Measurements from ENCODE around the gene SNX1. TPM values are rescaled to one million over a fixed set of nuclear protein-coding genes. Genes with fewer than 3 reads are reported as not detected.

SNX1 gene
- total RNA-seq, 1 donor from 2014 or later = 87.7 TPM

DNA sequence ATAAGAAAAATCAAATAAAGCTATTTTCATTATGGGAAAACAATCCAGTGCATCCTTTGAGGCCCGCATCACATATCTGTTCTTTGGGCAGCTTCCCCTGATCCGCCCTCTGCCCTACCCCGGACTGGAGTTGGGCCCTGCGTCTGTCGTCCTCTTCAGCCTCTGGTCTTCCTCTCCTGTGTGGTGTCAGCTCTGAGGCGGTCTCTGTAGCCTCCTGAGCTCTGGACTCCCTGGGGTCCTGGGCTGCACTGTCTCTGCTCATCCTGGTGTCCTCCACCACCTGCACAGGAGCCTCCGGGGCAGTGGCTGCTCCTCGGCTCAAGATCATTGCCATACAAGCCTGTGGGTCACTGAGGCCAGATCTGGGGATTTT lies 48.4 kb downstream of the SNX1 start:
- Histone ChIP-seq H3K36me3 (ENCODE audit: insufficient read depth, low read length) (peaks cover 17% of the 10 kb centered on the region), H2AFZ (ENCODE audit: low read depth, low read length) (no peak overlapping the region), H3K4me3 (ENCODE audit: insufficient read depth, low read depth, low read length) (no peak overlapping the region), H3K27me3 (ENCODE audit: insufficient read depth, low read length) (no peaks in the 10 kb centered on the region), H3K4me2 (ENCODE audit: low read length) (no peak overlapping the region), H3K4me1 (ENCODE audit: insufficient read depth, low read length) (peaks cover 9% of the 10 kb centered on the region), H3K9me3 (ENCODE audit: insufficient read depth, low read depth, low read length) (no peaks in the 10 kb centered on the region), H3K27ac (ENCODE audit: low read depth, low read length) (no peak overlapping the region), H4K20me1 (ENCODE audit: insufficient read depth, low read length) (peaks cover 19% of the 10 kb centered on the region), H3K9ac (ENCODE audit: low read length) (no peak overlapping the region), H3K79me2 (ENCODE audit: insufficient read depth, low read length) (no peaks in the 10 kb centered on the region)
- no peak overlapping the region for H3K4me3 Mint-ChIP-seq (ENCODE audit: unreplicated experiment)
- H3K36me3 Mint-ChIP-seq (ENCODE audit: low read depth, unreplicated experiment) = peaks cover 13% of the 10 kb centered on the region
- H3K27me3 Mint-ChIP-seq (ENCODE audit: low read depth, unreplicated experiment) = no peaks in the 10 kb centered on the region
- DNase-seq (ENCODE audit: low read depth) = no peak
- H3K4me1 Mint-ChIP-seq (ENCODE audit: low read depth, unreplicated experiment) = no peaks in the 10 kb centered on the region
- no peak for TF ChIP-seq EZH2 (IDR thresholded peaks at IDR 0.05; ENCODE audit: insufficient read depth, low read length)
- TF ChIP-seq, protein P1, sequence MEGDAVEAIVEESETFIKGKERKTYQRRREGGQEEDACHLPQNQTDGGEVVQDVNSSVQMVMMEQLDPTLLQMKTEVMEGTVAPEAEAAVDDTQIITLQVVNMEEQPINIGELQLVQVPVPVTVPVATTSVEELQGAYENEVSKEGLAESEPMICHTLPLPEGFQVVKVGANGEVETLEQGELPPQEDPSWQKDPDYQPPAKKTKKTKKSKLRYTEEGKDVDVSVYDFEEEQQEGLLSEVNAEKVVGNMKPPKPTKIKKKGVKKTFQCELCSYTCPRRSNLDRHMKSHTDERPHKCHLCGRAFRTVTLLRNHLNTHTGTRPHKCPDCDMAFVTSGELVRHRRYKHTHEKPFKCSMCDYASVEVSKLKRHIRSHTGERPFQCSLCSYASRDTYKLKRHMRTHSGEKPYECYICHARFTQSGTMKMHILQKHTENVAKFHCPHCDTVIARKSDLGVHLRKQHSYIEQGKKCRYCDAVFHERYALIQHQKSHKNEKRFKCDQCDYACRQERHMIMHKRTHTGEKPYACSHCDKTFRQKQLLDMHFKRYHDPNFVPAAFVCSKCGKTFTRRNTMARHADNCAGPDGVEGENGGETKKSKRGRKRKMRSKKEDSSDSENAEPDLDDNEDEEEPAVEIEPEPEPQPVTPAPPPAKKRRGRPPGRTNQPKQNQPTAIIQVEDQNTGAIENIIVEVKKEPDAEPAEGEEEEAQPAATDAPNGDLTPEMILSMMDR (IDR thresholded peaks at IDR 0.05; ENCODE audit: insufficient read depth, low read depth, low read length) = no peak
- no peaks in the 10 kb centered on the region for H3K9me3 Mint-ChIP-seq (ENCODE audit: unreplicated experiment)
- FAIRE-seq = no peak
- H3K27ac Mint-ChIP-seq (ENCODE audit: unreplicated experiment) = no peak overlapping the region

DNA sequence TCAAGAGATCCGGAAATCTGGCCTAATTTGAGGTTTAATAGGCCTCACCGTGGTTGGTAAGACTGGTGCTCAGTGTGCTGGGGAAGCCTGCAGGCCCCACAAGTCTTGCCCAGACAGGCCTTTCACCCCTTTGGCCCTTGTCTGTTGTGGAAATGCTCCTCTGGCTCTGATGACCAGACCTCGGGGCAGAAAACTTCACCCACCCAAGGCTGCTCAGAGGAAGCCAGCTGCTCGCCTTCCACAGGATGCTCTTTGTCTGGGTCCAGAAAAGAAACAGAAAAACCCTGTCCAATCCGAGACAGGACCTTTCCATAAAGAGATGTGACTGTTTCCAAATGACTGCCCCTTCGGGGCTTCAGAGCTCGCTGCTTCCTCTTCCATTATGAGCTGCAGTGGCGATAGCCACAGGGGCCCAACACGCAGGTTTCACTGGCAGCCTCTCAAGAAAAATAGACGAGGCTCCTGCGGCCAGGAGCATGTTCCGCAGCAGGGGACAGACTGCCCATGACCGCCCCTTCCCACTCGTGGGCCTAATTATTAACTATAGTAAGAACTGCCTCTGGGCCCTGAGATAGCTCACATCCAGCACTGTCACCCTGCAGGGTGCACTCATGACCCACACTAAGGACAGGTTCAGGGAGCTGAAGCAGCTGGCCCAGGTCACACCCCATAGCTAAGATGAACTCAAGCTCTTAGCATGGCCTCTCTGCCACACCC lies 48.9 kb downstream of the SNX1 start:
- H3K4me1 ChIP-seq (ENCODE audit: insufficient read depth, low read length) = peaks cover 9% of the 10 kb centered on the region
- H3K4me3 Mint-ChIP-seq (ENCODE audit: unreplicated experiment) = no peak overlapping the region
- H4K20me1 ChIP-seq (ENCODE audit: insufficient read depth, low read length) = peaks cover 23% of the 10 kb centered on the region
- FAIRE-seq = no peak
- DNase-seq (ENCODE audit: low read depth) = no peak
- peaks cover 17% of the 10 kb centered on the region for H3K36me3 ChIP-seq (ENCODE audit: insufficient read depth, low read length)
- H3K4me1 Mint-ChIP-seq (ENCODE audit: low read depth, unreplicated experiment) = no peaks in the 10 kb centered on the region
- no peak overlapping the region for H2AFZ ChIP-seq (ENCODE audit: low read depth, low read length)
- H3K36me3 Mint-ChIP-seq (ENCODE audit: low read depth, unreplicated experiment) = peaks cover 13% of the 10 kb centered on the region
- H3K27ac Mint-ChIP-seq (ENCODE audit: unreplicated experiment) = no peak overlapping the region
- H3K27me3 ChIP-seq (ENCODE audit: insufficient read depth, low read length) = no peaks in the 10 kb centered on the region
- no peaks in the 10 kb centered on the region for H3K9me3 ChIP-seq (ENCODE audit: insufficient read depth, low read depth, low read length)
- H3K27me3 Mint-ChIP-seq (ENCODE audit: low read depth, unreplicated experiment) = no peaks in the 10 kb centered on the region
- H3K4me2 ChIP-seq (ENCODE audit: low read length) = no peak overlapping the region
- TF ChIP-seq EZH2 (IDR thresholded peaks at IDR 0.05; ENCODE audit: insufficient read depth, low read length) = no peak
- TF ChIP-seq, protein P1 (IDR thresholded peaks at IDR 0.05; ENCODE audit: insufficient read depth, low read depth, low read length) = no peak
- H3K79me2 ChIP-seq (ENCODE audit: insufficient read depth, low read length) = no peaks in the 10 kb centered on the region
- H3K4me3 ChIP-seq (ENCODE audit: insufficient read depth, low read depth, low read length) = no peak overlapping the region
- H3K9ac ChIP-seq (ENCODE audit: low read length) = no peak overlapping the region
- H3K27ac ChIP-seq (ENCODE audit: low read depth, low read length) = no peak overlapping the region
- no peaks in the 10 kb centered on the region for H3K9me3 Mint-ChIP-seq (ENCODE audit: unreplicated experiment)

DNA sequence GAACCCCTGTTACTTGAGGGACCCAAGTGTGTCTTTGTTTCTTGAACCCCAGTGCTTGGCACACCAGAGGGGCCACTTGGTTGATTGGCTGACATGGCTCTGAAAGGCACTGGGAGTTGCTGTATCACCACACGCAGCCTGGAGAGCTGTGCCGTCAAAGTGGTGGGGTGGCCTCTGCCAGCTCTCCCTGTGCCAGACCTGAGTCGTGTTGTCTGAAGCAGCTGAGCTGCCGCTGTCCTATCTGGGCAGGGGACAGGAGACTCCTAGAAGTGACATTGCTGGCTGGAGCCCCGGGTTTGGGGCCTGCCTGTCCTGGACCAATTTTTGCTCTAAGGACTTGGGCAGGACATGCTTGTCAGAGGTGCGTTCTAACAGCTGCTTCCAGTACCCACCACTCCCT lies 50.3 kb downstream of the SNX1 start:
- H3K36me3 ChIP-seq (ENCODE audit: insufficient read depth, low read length) = peaks cover 15% of the 10 kb centered on the region
- H3K36me3 Mint-ChIP-seq (ENCODE audit: low read depth, unreplicated experiment) = peaks cover 13% of the 10 kb centered on the region

More for the DNA sequence above, 50.3 kb downstream of the SNX1 start:
- Histone ChIP-seq H3K9ac (ENCODE audit: low read length) (no peak overlapping the region), H3K79me2 (ENCODE audit: insufficient read depth, low read length) (no peaks in the 10 kb centered on the region), H2AFZ (ENCODE audit: low read depth, low read length) (no peak overlapping the region), H3K9me3 (ENCODE audit: insufficient read depth, low read depth, low read length) (no peaks in the 10 kb centered on the region), H3K4me1 (ENCODE audit: insufficient read depth, low read length) (peaks cover 10% of the 10 kb centered on the region), H3K4me3 (ENCODE audit: insufficient read depth, low read depth, low read length) (no peak overlapping the region), H3K27me3 (ENCODE audit: insufficient read depth, low read length) (no peaks in the 10 kb centered on the region), H3K4me2 (ENCODE audit: low read length) (no peak overlapping the region), H4K20me1 (ENCODE audit: insufficient read depth, low read length) (peaks cover 26% of the 10 kb centered on the region), H3K27ac (ENCODE audit: low read depth, low read length) (no peak overlapping the region)
- DNase-seq (ENCODE audit: low read depth) (no peak), FAIRE-seq (no peak)
- Mint-ChIP-seq H3K27me3 (ENCODE audit: low read depth, unreplicated experiment) (peaks cover 5% of the 10 kb centered on the region), H3K4me1 (ENCODE audit: low read depth, unreplicated experiment) (no peaks in the 10 kb centered on the region), H3K9me3 (ENCODE audit: unreplicated experiment) (no peaks in the 10 kb centered on the region), H3K4me3 (ENCODE audit: unreplicated experiment) (no peak overlapping the region), H3K27ac (ENCODE audit: unreplicated experiment) (no peak overlapping the region)
- no peak for TF ChIP-seq EZH2 (IDR thresholded peaks at IDR 0.05; ENCODE audit: insufficient read depth, low read length)

Measured in astrocyte (in vitro differentiated cells and primary cell).